ENCODE results near the gene DAPK2.

DAPK2 gene

DNA sequence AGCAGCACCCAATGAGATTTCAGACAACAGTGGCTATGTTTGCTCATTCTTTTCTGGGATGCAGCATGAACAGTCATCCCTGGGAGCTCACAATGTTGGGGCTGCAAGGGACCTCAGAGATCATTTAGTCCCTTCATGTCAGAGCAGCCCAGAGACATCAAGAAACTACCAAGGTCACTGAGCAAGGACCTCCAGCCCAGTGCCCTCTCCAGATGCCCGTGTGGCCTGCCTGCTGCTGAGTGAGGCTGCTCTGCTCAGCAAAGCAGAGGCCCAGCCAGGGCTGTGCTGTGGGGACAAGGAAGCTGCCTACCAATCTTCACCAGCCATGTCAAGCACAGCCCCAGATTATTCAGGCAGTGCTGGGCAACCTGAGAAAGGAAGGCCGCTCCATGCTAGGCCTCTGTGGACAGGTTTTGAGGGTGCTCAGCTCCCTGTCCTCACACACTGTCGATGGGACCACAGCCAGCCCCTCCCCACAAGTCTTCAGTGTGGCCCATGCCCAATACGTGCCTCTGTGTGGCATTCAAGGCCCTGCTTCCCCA, 99.7 kb downstream of the DAPK2 start:
- TF ChIP-seq TEAD4 (IDR thresholded peaks at IDR 0.05) = no peak

DNA sequence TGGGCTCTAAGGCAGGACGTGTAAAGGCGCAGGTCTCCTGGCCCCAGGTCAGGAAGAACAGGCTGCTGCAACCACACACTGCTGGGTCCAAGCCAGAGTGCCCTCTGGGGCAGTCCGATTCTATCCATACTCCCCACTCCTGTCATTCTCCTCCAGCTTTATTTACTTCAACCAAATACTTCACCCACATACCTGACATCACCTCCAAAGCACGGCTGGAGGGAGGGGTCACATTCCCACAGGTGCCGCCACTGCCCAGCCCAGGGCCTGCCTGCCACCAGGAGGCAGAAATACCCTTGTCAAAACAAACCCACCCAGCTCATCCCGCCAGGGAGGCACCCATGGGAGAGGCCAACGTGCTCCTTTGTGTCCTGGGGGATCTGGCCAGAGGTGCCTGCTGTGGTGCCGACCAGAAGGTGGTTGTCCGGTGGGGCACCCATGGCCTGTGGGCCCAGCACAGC, 100.4 kb downstream of the DAPK2 start:
- TF ChIP-seq EP300 (IDR thresholded peaks at IDR 0.05; ENCODE audit: borderline replicate concordance) = no peak
- TF ChIP-seq CEBPB (IDR thresholded peaks at IDR 0.05) = no peak
- TF ChIP-seq TAF1 (IDR thresholded peaks at IDR 0.05; ENCODE audit: low read depth) = no peak
- TF ChIP-seq, protein P1, sequence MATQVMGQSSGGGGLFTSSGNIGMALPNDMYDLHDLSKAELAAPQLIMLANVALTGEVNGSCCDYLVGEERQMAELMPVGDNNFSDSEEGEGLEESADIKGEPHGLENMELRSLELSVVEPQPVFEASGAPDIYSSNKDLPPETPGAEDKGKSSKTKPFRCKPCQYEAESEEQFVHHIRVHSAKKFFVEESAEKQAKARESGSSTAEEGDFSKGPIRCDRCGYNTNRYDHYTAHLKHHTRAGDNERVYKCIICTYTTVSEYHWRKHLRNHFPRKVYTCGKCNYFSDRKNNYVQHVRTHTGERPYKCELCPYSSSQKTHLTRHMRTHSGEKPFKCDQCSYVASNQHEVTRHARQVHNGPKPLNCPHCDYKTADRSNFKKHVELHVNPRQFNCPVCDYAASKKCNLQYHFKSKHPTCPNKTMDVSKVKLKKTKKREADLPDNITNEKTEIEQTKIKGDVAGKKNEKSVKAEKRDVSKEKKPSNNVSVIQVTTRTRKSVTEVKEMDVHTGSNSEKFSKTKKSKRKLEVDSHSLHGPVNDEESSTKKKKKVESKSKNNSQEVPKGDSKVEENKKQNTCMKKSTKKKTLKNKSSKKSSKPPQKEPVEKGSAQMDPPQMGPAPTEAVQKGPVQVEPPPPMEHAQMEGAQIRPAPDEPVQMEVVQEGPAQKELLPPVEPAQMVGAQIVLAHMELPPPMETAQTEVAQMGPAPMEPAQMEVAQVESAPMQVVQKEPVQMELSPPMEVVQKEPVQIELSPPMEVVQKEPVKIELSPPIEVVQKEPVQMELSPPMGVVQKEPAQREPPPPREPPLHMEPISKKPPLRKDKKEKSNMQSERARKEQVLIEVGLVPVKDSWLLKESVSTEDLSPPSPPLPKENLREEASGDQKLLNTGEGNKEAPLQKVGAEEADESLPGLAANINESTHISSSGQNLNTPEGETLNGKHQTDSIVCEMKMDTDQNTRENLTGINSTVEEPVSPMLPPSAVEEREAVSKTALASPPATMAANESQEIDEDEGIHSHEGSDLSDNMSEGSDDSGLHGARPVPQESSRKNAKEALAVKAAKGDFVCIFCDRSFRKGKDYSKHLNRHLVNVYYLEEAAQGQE (IDR thresholded peaks at IDR 0.05; ENCODE audit: low read depth) = no peak
- TF ChIP-seq, protein P2, sequence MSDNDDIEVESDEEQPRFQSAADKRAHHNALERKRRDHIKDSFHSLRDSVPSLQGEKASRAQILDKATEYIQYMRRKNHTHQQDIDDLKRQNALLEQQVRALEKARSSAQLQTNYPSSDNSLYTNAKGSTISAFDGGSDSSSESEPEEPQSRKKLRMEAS (IDR thresholded peaks at IDR 0.05) = no peak
- TF ChIP-seq TCF12 (IDR thresholded peaks at IDR 0.05; ENCODE audit: low read depth) = no peak
- no peak for TF ChIP-seq EGR1 (IDR thresholded peaks at IDR 0.05)
- no peak for TF ChIP-seq FOXM1 (IDR thresholded peaks at IDR 0.05; ENCODE audit: borderline replicate concordance, low read depth)
- TF ChIP-seq, protein P3, sequence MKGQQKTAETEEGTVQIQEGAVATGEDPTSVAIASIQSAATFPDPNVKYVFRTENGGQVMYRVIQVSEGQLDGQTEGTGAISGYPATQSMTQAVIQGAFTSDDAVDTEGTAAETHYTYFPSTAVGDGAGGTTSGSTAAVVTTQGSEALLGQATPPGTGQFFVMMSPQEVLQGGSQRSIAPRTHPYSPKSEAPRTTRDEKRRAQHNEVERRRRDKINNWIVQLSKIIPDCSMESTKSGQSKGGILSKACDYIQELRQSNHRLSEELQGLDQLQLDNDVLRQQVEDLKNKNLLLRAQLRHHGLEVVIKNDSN (IDR thresholded peaks at IDR 0.05) = no peak
- TF ChIP-seq ZBTB7A (IDR thresholded peaks at IDR 0.05; ENCODE audit: low read depth) = no peak
- TF ChIP-seq YY1 (IDR thresholded peaks at IDR 0.05; ENCODE audit: low read depth) = no peak

DNA sequence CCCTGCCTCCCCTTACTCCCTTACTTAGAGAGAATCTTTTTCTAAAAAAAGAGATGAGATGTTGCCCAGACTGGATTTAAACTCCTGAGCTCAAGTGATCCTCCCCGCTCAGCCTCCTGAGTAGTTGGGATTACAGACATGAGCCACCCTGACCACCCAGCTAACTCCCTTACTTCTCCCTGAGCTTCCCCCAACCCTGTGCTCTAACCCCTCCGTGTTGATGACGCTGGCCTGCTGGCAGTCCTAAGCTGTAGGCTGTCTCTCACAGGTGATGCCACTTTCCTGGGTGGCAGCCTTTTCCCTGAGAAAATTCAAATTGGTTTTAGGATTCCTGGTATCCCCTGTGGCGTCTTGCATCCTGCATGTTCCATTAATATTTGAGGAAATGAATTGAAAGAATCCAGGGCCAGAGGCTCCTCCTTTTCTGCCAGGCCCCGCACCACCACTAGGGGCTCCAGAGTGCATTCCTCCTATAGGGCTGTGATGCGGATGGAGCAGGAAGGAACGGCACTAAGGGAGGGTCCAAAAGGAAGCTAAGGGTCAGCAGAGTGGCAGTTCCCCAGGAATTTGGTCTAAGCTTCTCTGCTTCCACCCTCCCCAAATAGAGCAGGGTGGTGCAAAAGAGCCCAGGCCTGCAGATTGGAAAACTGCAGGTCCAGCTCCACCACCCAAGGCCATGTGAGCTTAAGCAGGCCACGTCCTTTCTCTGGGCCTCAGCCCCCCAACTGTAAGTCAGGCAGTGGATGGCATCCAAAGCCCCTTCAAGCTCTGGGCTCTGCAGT, 101.1 kb downstream of the DAPK2 start:
- TF ChIP-seq RAD21 (IDR thresholded peaks at IDR 0.05; ENCODE audit: low read depth) = peak; percentile 70
- TF ChIP-seq TEAD4 (IDR thresholded peaks at IDR 0.05) = peak; percentile 55; the same call in 1 of the 2 replicates
- TF ChIP-seq, protein P2 (IDR thresholded peaks at IDR 0.05) = no peak

DNA sequence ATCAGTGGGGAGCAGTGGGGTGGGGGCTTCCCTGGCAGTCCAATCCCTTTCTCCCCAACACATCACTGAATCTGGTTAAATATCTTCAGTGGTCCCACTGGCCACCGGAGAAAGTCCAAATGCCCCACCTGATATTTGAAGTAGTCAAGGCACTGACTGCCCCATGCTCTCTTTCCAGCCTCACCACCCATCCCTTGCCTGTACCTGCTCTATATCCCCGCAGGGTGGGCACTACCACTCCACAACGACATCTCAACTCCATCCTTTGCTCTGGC, 101.7 kb downstream of the DAPK2 start:
- TF ChIP-seq YY1 (IDR thresholded peaks at IDR 0.05; ENCODE audit: low read depth) (no peak), EGR1 (IDR thresholded peaks at IDR 0.05) (no peak), FOXM1 (IDR thresholded peaks at IDR 0.05; ENCODE audit: borderline replicate concordance, low read depth) (no peak), NFIC (IDR thresholded peaks at IDR 0.05) (no peak), CEBPB (IDR thresholded peaks at IDR 0.05) (no peak), TAF1 (IDR thresholded peaks at IDR 0.05; ENCODE audit: low read depth) (no peak), TCF12 (IDR thresholded peaks at IDR 0.05; ENCODE audit: low read depth) (no peak), CREB1 (IDR thresholded peaks at IDR 0.05; ENCODE audit: low read depth) (no peak)
- TF ChIP-seq, protein P1 (IDR thresholded peaks at IDR 0.05; ENCODE audit: low read depth) = no peak
- TF ChIP-seq, protein P2 (IDR thresholded peaks at IDR 0.05) = no peak
- TF ChIP-seq, protein P3 (IDR thresholded peaks at IDR 0.05) = no peak

DNA sequence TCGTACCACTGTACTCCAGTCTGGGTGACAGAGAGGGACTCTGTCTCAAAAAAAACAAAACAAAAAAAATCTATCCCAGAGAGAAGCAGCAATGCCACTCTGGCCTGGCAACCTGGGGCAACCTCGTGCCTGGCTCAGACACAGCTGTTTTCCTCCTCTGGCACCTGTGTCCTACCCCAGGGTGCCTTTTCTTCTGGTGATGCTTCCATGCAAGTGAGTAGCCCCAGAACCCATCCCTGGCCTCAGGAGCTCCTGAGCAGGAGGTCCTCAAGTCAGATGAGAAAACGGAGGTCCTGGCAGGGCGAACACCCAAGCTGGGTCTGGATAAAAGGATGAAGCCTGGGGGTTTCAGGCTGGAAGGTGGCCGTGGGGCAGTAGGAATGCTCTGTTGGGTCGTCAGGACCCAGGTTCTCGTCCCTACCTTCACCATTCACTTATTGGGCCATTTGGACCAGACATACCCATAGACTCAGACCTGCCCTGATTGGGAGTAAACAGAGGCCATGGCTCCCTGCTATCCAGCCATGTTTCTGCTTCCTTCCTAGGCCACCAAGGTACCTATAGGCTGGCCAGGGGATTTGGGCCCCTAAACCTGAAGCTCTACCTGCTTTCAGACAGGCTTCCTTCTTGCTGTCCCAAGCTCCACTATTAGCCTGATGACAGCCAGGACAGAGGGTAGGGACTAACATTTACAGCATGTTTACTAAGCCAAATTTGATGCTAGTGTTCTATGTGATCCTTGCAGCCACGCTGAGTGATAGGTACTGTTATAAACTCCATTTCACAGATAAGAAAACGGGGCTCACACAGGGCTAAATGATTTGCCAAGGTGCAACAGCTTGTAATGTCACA, 102.2 kb downstream of the DAPK2 start:
- TF ChIP-seq FOXM1 (IDR thresholded peaks at IDR 0.05; ENCODE audit: borderline replicate concordance, low read depth) = no peak

All from Ishikawa (cell line).